ENCODE results near the gene TBCD.

The TBCD gene

GRCh38 chr17:82889496-82890338 lies 137.9 kb downstream of the TBCD start:
- no peak for DNase-seq

DNA sequence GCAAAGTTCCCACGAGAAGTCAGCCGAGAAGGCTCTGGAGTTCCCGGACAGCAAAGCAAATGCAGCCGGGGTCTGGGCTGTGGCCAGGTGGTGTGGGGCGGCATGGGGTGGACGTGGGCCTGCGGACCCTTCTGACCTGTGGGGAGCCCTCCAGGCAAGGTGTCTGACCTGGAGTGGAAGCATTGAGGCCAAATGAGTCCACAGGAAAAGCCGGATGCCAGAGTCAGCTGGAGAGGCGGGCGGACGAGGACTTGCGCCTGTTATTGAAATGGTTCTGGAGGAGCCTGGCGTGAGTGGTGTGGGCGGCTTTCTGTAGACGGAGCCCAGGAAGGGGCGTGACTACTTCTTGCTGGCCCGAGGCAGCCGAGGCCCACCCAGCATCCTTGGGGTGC lies 138.5 kb downstream of the TBCD start:
- no peak for DNase-seq

GRCh38 chr17:82890926-82891678 lies 139.2 kb downstream of the TBCD start:
- DNase-seq = no peak

GRCh38 chr17:82891911-82892310 lies 140.0 kb downstream of the TBCD start:
- no peak for DNase-seq

- no peak for DNase-seq
Measured at GRCh38 chr17:82892899-82893565, 141.2 kb downstream of the TBCD start.

DNA sequence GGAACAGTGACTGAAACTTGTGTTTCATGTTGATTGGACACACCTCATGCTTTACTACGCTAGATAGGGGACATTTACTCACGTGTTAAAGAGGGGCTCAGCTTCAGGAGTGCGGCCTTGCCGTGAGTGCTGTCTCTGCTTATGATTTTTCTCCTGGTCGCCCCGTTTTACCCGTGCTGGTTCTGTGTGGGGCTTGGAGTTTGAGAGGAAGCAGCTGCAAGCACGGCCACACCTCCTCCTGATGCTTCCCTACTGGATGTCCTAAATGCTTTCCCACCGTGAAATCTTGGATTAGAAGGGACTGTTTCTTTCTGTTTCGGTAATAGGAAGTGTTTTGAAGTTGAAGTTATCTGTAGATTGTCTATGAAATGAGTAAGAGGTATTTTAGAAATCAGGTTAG lies 141.9 kb downstream of the TBCD start:
- DNase-seq = no peak

GRCh38 chr17:82894389-82894788 lies 142.5 kb downstream of the TBCD start:
- DNase-seq = no peak

GRCh38 chr17:82895087-82895486 lies 143.2 kb downstream of the TBCD start:
- DNase-seq = no peak

- no peak for DNase-seq
Measured at GRCh38 chr17:82896071-82897000, 144.5 kb downstream of the TBCD start.

- no peak for DNase-seq
Measured at GRCh38 chr17:82897514-82898249, 145.8 kb downstream of the TBCD start.

GRCh38 chr17:82898976-82899514 lies 147.2 kb downstream of the TBCD start:
- no peak for DNase-seq

GRCh38 chr17:82899941-82900340 lies 148.1 kb downstream of the TBCD start:
- no peak for DNase-seq

DNA sequence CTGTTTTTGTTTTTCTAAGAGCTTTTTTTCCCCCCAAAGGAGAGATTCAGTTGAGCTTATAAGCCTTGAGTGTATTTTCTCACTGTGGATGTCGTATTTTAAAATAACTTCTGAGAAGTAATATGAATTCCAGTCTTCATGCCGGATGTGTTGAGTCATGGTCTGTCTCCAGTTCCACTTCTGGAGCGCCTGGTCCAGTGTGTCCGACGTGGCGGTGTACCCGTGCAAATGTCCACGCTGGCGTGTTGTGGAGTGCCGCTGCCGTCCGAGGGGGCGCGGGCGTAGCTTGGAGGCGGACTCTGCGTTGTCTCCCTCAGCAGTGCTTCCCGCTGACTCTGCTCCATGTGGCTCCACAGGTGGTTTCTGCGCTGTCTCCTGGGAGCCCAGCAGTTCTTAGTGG lies 148.9 kb downstream of the TBCD start:
- DNase-seq = no peak

DNA sequence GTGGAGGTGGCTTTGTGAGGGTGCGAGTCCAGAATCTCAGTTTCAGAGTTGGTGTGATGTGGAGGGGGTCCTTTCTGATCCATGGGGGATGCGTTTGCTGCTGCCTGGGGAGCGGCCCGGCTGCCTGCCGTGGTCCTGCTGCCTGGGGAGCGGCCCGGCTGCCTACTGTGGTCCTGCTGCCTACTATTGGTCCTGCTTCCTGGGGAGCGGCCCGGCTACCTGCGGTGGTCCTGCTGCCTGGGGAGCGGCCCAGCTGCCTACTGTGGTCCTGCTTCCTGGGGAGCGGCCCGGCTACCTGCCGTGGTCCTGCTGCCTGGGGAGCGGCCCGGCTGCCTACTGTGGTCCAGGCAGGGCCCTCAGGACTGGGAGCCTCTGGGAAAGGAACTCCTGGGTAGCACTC lies 149.5 kb downstream of the TBCD start:
- DNase-seq = no peak

GRCh38 chr17:82901856-82902255 lies 150.0 kb downstream of the TBCD start:
- no peak for DNase-seq

- no peak for DNase-seq
Measured at GRCh38 chr17:82902972-82903874, 151.4 kb downstream of the TBCD start.

GRCh38 chr17:82905130-82905529 lies 153.3 kb downstream of the TBCD start:
- DNase-seq = no peak

GRCh38 chr17:82907797-82908542 lies 156.1 kb downstream of the TBCD start:
- DNase-seq = no peak

- DNase-seq = no peak
Measured at GRCh38 chr17:82908543-82909160, 156.8 kb downstream of the TBCD start.
